HG03558 (cell line): Measurements from ENCODE around the gene FADS3.

ENCODE experiments used
- ATAC-seq: cut with Tn5 transposase; IDR thresholded peaks from one replicate; pipeline ENCODE4 v1.9.1; 2021; ENCODE audit warnings: moderate number of reproducible peaks; ENCODE audit not compliant: unreplicated experiment; ENCODE audit errors: extremely low read depth

Gene FADS3

DNA sequence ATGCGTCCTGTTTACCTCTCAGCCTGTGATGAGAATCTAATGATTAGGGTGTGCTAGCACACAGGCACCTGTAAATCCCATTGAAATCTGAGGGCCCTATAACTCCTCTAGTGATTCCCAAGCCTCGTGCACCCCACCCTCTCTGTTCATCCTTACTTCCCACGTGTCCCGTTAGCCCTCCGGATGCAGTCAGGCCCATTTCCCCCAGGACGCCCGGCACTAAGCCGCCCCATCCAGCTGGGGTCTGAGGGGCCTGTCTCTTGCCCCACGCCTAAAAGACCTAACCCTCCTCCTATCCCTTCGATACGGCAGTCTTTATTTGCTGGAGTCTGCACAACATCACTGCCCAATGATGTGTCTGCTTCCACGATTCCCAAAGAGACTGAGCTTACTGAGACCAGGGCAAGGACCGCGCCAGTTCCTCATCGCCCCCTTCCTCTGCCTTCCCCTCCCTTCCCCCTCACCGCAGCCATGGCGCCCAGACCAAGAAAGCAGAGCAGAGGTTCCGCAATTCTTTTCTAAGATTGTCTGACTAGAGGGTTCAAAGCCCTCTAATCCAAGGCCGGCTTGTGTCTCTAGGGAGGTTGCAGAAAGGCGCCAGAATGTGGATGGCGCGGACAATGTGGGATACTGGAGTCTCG is 64.3 kb downstream of the FADS3 start:
- no peak for ATAC-seq
